Liver (tissue), 9 donors: ENCODE measurements around the gene GPR65. TPM values are rescaled to one million over a fixed set of nuclear protein-coding genes. Genes with fewer than 3 reads are reported as not detected.
A peak's percentile ranks its signal among the peaks of the same experiment; 100 is the strongest.
"Not testable (repeated sequence)": the region's sequence is repeated elsewhere in the genome, so short reads cannot be mapped to it uniquely, and the experiment has no call there.

Experiments
- DNase-seq: peaks from one replicate; pipeline ENCODE4 v3.0.0-alpha.2; 2017; ENCODE audit warnings: low spot score
- H3K27ac ChIP-seq, 2 donors: one replicate each; pipeline ENCODE4 v1.7.0; 2013; ENCODE audit warnings: inconsistent platforms in 2 of 2, low read length in 2 of 2, control low read depth in 1 of 2, low read depth in 1 of 2, mild to moderate bottlenecking in 1 of 2
- H3K27me3 ChIP-seq, 4 donors: one replicate each; pipeline versions ENCODE4 v1.6.1 to v1.7.0; 2013; ENCODE audit warnings: low read length in 3 of 4, inconsistent platforms in 1 of 4, mild to moderate bottlenecking in 1 of 4, moderate library complexity in 1 of 4; ENCODE audit not compliant: control insufficient read depth in 4 of 4, insufficient read depth in 4 of 4
- H3K36me3 ChIP-seq, 4 donors: one replicate each; pipeline versions ENCODE4 v1.6.1 to v1.7.0; 2013; ENCODE audit warnings: low read length in 3 of 4, mild to moderate bottlenecking in 3 of 4, low read depth in 1 of 4, moderate library complexity in 1 of 4; ENCODE audit not compliant: control insufficient read depth in 4 of 4, insufficient read depth in 3 of 4
- H3K4me1 ChIP-seq, 4 donors: one replicate each; pipeline versions ENCODE4 v1.6.1 to v1.7.0; 2013; ENCODE audit warnings: low read length in 3 of 4, mild to moderate bottlenecking in 3 of 4, moderate library complexity in 1 of 4; ENCODE audit not compliant: control insufficient read depth in 4 of 4, insufficient read depth in 4 of 4
- H3K4me3 ChIP-seq, 3 donors: one replicate each; pipeline versions ENCODE4 v1.6.1 to v1.7.0; 2013; ENCODE audit warnings: low read length in 3 of 3, control low read depth in 1 of 3, low read depth in 1 of 3, mild to moderate bottlenecking in 1 of 3
- H3K9ac ChIP-seq, 2 donors: one replicate each; pipeline ENCODE4 v1.7.0; 2013; ENCODE audit warnings: low read length in 2 of 2, mild to moderate bottlenecking in 2 of 2, moderate library complexity in 2 of 2, control low read depth in 1 of 2, low read depth in 1 of 2
- H3K9me3 ChIP-seq, 4 donors: one replicate each; pipeline versions ENCODE4 v1.6.1 to v1.7.0; 2013; ENCODE audit warnings: low read length in 3 of 4; ENCODE audit not compliant: control insufficient read depth in 4 of 4
- FOXA1 ChIP-seq: IDR thresholded peaks from 2 replicates; pipeline ENCODE4 v1.6.1; 2016; ENCODE audit warnings: antibody characterized with exemption
- FOXA2 ChIP-seq: IDR thresholded peaks from 2 replicates; pipeline ENCODE4 v1.6.1; 2016; ENCODE audit warnings: antibody characterized with exemption
- GABPA ChIP-seq, 2 donors: IDR thresholded peaks in 1 of 2; conservative IDR thresholded peaks in 1 of 2; 2 replicates each; pipeline ENCODE4 v1.6.1; 2016; ENCODE audit warnings: antibody characterized with exemption in 2 of 2, mild to moderate bottlenecking in 1 of 2, moderate library complexity in 1 of 2
- HNF4A ChIP-seq, 2 donors: conservative IDR thresholded peaks; 2 replicates each; pipeline ENCODE4 v1.6.1; 2016; ENCODE audit warnings: antibody characterized with exemption in 2 of 2, mild to moderate bottlenecking in 2 of 2
- JUND ChIP-seq, 2 donors: IDR thresholded peaks; 2 replicates each; pipeline ENCODE4 v1.6.1; 2016; ENCODE audit warnings: antibody characterized with exemption in 2 of 2
- NR2F2 ChIP-seq: IDR thresholded peaks from 2 replicates; pipeline ENCODE4 v1.6.1; 2016; ENCODE audit warnings: antibody characterized with exemption
- SP1 ChIP-seq: IDR thresholded peaks from 2 replicates; pipeline ENCODE4 v1.6.1; 2018; ENCODE audit warnings: antibody characterized with exemption, mild to moderate bottlenecking
- TAF1 ChIP-seq: conservative IDR thresholded peaks from 2 replicates; pipeline ENCODE4 v1.6.1; 2016; ENCODE audit warnings: antibody characterized with exemption, mild to moderate bottlenecking
- YY1 ChIP-seq: IDR thresholded peaks from 2 replicates; pipeline ENCODE4 v1.6.1; 2016; ENCODE audit warnings: antibody characterized with exemption, mild to moderate bottlenecking
- WGBS: extraction: QIAGEN DNeasy Blood & Tissue Kit; methylation state at CpG from one replicate; pipeline ENCODE4 v1.1.7; 2013; 5-methylcytosine and 5-hydroxymethylcytosine counted together
- polyA plus RNA-seq, 2 donors: library from polyadenylated mRNA; stranded (reverse) in 1 of 2; unstranded in 1 of 2; fragments of 200-250 nt in 1 of 2; fragments of >200 nt in 1 of 2; fragmentation: Nextera tagmentation in 1 of 2; extraction: Ambion mirVana in 1 of 2; gene quantifications; one replicate each; pipeline versions ENCODE4 v1.2.1 to v1.2.3, GENCODE V29; 2013 to 2015
- total RNA-seq, 2 donors: library from RNA; depleted of rRNA; stranded (reverse); fragments of >200 nt; gene quantifications; one replicate each; pipeline ENCODE4 v1.2.3, GENCODE V29; 2014
- donor health status: healthy.
- donor health status: healthy.
- donor health status: healthy.
- donor health status: healthy.
- donor health status: healthy.

GPR65 gene
- total and polyA plus RNA-seq, 4 donors = 0.72 to 4.5 (median 1.7) TPM

GRCh38 chr14:88024252-88025086 is 19.5 kb downstream of the GPR65 start:
- not testable (repeated sequence) for DNase-seq, H3K27me3 ChIP-seq, H3K9me3 ChIP-seq, H3K36me3 ChIP-seq
- Histone ChIP-seq H3K4me3 (peak overlapping the region; percentile 60 to 77 (median 63)), H3K9ac (peak overlapping the region; percentile 72 to 94), H3K4me1 (peaks cover 5 to 40% (median 22%) of the 10 kb centered on the region in 4 donors), H3K27ac (peak overlapping the region; percentile 28 to 77)
- TF ChIP-seq FOXA2 (peak; percentile 43), TAF1 (peak; percentile 18), YY1 (peak; percentile 51), HNF4A (conservative IDR thresholded peaks at IDR 0.05) (peak in 1 of 2 donors; percentile 11)
- 21% methylated on average over 11 of the region's 11 CpGs for WGBS

DNA sequence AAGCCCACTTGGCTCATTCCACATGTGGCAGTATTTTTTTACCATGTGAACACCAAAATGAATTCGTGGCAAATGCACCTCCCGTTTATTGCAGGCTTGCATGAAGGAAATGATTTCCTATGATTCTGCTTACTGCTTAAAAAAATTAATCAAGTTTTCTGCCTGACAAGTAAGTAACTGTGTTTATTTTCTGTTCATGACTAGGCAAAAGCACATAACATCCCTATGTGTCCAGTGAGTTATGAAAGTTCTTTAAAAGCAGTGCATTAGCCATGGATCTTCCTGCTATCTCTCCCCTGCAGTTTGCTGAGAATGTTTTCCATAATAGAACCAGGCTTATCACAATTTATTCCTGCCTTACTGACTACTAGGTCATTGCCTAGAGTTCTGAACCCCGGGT is 20.4 kb downstream of the GPR65 start:
- Histone ChIP-seq H3K9me3 (no peaks in the 10 kb centered on the region), H3K27me3 (no peaks in the 10 kb centered on the region), H3K4me3 (peak overlapping the region; percentile 60 to 77 (median 63)), H3K4me1 (peaks cover 5 to 40% (median 22%) of the 10 kb centered on the region in 4 donors), H3K36me3 (no peaks in the 10 kb centered on the region), H3K27ac (peak overlapping the region; percentile 28 to 77), H3K9ac (peak overlapping the region; percentile 72 to 94)
- 14% methylated on average over 3 of the region's 3 CpGs for WGBS
- no peak for DNase-seq
- TF ChIP-seq FOXA1 (no peak), GABPA (IDR thresholded peaks at IDR 0.05 in 1 of 2, conservative IDR thresholded peaks at IDR 0.05 in 1 of 2) (no peak), HNF4A (conservative IDR thresholded peaks at IDR 0.05) (no peak)

DNA sequence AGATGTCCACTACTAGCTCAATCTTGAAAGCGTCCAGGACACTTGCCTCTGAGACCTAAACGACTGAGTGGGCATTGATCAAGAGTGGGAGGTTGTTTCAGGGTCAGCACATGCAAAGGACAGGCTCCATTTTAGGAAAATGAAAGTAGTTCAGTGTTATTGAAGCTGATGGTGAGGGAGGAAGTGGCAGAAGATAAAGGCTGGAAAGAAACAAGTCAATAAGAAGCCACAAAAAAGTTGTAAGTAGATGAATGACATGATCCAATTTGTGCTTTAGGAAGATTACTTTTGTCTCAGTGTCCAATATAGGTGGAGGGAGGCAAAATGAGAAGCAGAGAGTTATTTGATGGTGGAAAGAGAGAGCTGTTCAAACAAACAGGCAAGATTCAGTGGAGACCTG is 22.0 kb downstream of the GPR65 start:
- peak overlapping the region in 1 of 2 donors; percentile 57 for H3K9ac ChIP-seq
- peak overlapping the region; percentile 14 to 77 (median 63) for H3K4me3 ChIP-seq
- H3K36me3 ChIP-seq = no peaks in the 10 kb centered on the region
- 14% methylated on average over 2 of the region's 2 CpGs for WGBS
- DNase-seq = no peak
- H3K4me1 ChIP-seq = peaks cover 5 to 40% (median 22%) of the 10 kb centered on the region in 4 donors
- TF ChIP-seq YY1 (peak; percentile 88), SP1 (no peak)
- H3K27me3 ChIP-seq = no peaks in the 10 kb centered on the region
- H3K27ac ChIP-seq = peak overlapping the region; percentile 28 to 42
- H3K9me3 ChIP-seq = no peaks in the 10 kb centered on the region

DNA sequence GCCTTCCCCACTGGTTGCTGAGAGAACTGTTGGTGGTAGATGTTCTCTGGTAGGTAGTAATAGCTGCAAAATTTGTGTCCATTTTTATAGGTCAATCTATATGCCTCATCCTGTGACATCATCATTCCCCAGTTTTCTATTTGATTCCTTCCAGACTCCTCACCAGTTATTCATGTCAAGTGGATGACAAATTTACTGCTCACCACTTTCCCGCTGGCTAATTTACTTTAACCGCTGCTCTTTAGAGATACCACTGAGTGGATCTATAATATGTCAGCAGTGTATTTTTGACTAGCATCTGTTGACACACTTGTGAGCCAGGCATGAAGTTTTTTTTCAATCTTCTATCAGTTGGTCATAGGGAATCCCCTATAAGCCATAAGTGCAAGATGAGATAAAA is 24.6 kb downstream of the GPR65 start:
- WGBS = 84% methylated on average over 2 of the region's 2 CpGs
- Histone ChIP-seq H3K27ac (no peak overlapping the region), H3K9ac (no peak overlapping the region), H3K36me3 (peaks cover 0 to 2% (median 0%) of the 10 kb centered on the region in 4 donors), H3K9me3 (no peaks in the 10 kb centered on the region), H3K4me1 (peaks cover 3 to 41% (median 13%) of the 10 kb centered on the region in 4 donors), H3K4me3 (no peak overlapping the region), H3K27me3 (no peaks in the 10 kb centered on the region)
- no peak for DNase-seq
- TF ChIP-seq SP1 (no peak), JUND (IDR thresholded peaks at IDR 0.05) (no peak), HNF4A (conservative IDR thresholded peaks at IDR 0.05) (no peak), NR2F2 (no peak)
